Measurements from ENCODE around the gene E4F1.

Gene E4F1

DNA sequence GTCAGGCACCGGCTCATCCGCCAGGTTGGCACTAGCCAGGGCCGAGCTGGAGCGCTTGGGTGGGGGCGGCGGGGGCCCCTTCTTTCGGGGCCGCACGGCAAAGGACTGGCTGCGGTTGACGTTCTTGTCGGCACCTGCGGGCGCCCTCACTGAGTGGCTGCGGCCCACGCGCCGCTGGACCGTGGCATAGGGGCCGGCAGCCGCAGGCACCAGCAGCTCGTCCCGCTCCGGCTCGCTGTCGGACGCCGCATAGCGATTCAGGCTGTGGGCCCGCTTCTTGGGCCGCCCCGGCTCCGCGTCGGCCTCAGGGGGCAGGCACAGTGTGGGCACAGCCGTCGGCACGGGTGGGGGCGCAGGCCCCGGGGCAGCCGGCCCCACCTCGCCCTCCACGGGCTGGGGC, 42.9 kb upstream of the E4F1 start:
- TF ChIP-seq, protein P1, sequence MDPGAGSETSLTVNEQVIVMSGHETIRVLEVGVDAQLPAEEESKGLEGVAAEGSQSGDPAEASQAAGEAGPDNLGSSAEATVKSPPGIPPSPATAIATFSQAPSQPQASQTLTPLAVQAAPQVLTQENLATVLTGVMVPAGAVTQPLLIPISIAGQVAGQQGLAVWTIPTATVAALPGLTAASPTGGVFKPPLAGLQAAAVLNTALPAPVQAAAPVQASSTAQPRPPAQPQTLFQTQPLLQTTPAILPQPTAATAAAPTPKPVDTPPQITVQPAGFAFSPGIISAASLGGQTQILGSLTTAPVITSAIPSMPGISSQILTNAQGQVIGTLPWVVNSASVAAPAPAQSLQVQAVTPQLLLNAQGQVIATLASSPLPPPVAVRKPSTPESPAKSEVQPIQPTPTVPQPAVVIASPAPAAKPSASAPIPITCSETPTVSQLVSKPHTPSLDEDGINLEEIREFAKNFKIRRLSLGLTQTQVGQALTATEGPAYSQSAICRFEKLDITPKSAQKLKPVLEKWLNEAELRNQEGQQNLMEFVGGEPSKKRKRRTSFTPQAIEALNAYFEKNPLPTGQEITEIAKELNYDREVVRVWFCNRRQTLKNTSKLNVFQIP (CRISPR knock-in tag; IDR thresholded peaks at IDR 0.05; ENCODE audit: borderline replicate concordance, low read depth) = no peak
- no peak for ATAC-seq

DNA sequence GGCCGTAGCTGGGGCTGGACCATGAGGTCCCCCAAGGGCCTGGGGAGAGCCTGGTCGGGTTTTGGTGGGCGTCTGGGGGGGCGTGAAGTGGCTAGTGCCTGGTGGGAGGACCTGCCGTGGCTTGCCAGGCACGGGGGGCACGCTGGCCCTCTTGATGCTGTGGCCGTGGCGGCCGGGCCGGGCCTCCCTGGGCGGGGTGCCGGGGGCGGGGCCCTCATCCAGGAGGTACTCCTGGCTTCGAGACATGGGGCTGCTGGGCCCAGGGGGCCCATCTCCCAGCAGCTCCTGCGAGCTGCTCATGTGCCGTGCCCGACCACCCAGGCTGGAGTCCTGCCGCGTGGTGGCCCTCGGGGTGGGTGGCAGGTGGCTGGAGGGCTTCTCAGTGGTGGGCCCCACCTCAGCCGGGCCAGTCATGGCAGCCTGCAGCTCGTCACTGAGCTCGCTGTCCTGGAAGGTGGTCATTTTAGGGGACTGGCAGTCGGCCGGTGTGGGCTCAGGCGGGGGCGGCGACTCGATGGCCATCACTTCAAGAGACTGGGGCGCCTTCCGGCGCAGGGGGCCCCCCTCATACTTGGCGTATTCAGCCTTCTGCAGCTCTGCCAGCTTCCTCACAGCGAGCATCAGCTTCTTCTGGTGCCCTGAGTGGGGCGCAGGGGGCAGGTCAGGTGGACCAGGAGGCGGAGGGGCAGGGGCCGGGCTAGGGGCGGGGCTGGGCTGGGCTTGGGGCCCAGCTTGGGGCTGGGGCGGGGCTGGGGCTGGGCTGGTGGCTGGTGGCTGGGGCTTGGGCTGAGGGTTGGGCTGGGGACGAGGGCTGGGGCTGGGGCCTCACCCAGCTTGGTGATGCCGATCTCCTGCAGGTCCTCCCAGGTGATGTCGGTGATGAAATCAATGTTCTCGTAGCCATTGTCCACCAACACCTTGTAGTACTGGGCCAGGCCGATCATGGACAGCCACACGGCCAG, 42.1 kb upstream of the E4F1 start:
- no peak for ATAC-seq

DNA sequence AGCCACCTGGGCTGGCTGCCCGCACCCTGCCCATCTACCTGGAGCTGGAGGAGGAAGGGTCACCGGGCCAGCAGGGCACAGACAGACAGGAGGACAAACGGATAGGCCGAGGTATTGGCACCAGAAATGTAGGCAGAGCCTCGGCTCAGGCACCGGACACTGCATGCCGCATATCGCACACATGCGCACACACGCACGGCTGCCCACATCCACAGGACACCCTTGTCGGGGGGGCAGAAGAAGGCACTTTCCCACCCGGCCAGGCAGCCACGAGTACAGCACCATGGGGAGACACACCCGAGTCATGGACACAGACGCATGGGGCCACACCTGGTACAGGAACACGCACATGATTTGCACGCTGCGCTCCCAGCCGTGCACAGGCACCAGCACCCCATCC, 41.4 kb upstream of the E4F1 start:
- TF ChIP-seq PPARA (CRISPR knock-in tag; IDR thresholded peaks at IDR 0.05; ENCODE audit: borderline replicate concordance) (no peak), ISL1 (CRISPR knock-in tag; IDR thresholded peaks at IDR 0.05) (no peak)
- TF ChIP-seq, protein P2, sequence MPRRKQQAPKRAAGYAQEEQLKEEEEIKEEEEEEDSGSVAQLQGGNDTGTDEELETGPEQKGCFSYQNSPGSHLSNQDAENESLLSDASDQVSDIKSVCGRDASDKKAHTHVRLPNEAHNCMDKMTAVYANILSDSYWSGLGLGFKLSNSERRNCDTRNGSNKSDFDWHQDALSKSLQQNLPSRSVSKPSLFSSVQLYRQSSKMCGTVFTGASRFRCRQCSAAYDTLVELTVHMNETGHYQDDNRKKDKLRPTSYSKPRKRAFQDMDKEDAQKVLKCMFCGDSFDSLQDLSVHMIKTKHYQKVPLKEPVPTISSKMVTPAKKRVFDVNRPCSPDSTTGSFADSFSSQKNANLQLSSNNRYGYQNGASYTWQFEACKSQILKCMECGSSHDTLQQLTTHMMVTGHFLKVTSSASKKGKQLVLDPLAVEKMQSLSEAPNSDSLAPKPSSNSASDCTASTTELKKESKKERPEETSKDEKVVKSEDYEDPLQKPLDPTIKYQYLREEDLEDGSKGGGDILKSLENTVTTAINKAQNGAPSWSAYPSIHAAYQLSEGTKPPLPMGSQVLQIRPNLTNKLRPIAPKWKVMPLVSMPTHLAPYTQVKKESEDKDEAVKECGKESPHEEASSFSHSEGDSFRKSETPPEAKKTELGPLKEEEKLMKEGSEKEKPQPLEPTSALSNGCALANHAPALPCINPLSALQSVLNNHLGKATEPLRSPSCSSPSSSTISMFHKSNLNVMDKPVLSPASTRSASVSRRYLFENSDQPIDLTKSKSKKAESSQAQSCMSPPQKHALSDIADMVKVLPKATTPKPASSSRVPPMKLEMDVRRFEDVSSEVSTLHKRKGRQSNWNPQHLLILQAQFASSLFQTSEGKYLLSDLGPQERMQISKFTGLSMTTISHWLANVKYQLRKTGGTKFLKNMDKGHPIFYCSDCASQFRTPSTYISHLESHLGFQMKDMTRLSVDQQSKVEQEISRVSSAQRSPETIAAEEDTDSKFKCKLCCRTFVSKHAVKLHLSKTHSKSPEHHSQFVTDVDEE (CRISPR knock-in tag; IDR thresholded peaks at IDR 0.05) = no peak
- TF ChIP-seq, protein P3, sequence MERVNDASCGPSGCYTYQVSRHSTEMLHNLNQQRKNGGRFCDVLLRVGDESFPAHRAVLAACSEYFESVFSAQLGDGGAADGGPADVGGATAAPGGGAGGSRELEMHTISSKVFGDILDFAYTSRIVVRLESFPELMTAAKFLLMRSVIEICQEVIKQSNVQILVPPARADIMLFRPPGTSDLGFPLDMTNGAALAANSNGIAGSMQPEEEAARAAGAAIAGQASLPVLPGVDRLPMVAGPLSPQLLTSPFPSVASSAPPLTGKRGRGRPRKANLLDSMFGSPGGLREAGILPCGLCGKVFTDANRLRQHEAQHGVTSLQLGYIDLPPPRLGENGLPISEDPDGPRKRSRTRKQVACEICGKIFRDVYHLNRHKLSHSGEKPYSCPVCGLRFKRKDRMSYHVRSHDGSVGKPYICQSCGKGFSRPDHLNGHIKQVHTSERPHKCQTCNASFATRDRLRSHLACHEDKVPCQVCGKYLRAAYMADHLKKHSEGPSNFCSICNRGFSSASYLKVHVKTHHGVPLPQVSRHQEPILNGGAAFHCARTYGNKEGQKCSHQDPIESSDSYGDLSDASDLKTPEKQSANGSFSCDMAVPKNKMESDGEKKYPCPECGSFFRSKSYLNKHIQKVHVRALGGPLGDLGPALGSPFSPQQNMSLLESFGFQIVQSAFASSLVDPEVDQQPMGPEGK (CRISPR knock-in tag; IDR thresholded peaks at IDR 0.05; ENCODE audit: borderline replicate concordance) = no peak
- no peak for ATAC-seq

More for the DNA sequence above, 42.1 kb upstream of the E4F1 start:
- TF ChIP-seq, protein P4, sequence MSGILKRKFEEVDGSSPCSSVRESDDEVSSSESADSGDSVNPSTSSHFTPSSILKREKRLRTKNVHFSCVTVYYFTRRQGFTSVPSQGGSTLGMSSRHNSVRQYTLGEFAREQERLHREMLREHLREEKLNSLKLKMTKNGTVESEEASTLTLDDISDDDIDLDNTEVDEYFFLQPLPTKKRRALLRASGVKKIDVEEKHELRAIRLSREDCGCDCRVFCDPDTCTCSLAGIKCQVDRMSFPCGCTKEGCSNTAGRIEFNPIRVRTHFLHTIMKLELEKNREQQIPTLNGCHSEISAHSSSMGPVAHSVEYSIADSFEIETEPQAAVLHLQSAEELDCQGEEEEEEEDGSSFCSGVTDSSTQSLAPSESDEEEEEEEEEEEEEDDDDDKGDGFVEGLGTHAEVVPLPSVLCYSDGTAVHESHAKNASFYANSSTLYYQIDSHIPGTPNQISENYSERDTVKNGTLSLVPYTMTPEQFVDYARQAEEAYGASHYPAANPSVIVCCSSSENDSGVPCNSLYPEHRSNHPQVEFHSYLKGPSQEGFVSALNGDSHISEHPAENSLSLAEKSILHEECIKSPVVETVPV (CRISPR knock-in tag; IDR thresholded peaks at IDR 0.05) = no peak
- TF ChIP-seq ZFP30 (CRISPR knock-in tag; IDR thresholded peaks at IDR 0.05) (no peak), PPARA (CRISPR knock-in tag; IDR thresholded peaks at IDR 0.05; ENCODE audit: borderline replicate concordance) (no peak), CSDC2 (CRISPR knock-in tag; IDR thresholded peaks at IDR 0.05) (no peak), ZFP3 (CRISPR knock-in tag; IDR thresholded peaks at IDR 0.05) (no peak), ZC3H10 (CRISPR knock-in tag; IDR thresholded peaks at IDR 0.05) (no peak), TOX (CRISPR knock-in tag; IDR thresholded peaks at IDR 0.05; ENCODE audit: borderline replicate concordance) (no peak), GLIS3 (CRISPR knock-in tag; IDR thresholded peaks at IDR 0.05) (no peak), TCF4 (CRISPR knock-in tag; IDR thresholded peaks at IDR 0.05; ENCODE audit: borderline replicate concordance) (no peak), SNAI2 (CRISPR knock-in tag; IDR thresholded peaks at IDR 0.05) (no peak), OSR1 (CRISPR knock-in tag; IDR thresholded peaks at IDR 0.05) (no peak), ISL1 (CRISPR knock-in tag; IDR thresholded peaks at IDR 0.05) (no peak)
- TF ChIP-seq, protein P3 (CRISPR knock-in tag; IDR thresholded peaks at IDR 0.05; ENCODE audit: borderline replicate concordance) = no peak
- TF ChIP-seq, protein P5, sequence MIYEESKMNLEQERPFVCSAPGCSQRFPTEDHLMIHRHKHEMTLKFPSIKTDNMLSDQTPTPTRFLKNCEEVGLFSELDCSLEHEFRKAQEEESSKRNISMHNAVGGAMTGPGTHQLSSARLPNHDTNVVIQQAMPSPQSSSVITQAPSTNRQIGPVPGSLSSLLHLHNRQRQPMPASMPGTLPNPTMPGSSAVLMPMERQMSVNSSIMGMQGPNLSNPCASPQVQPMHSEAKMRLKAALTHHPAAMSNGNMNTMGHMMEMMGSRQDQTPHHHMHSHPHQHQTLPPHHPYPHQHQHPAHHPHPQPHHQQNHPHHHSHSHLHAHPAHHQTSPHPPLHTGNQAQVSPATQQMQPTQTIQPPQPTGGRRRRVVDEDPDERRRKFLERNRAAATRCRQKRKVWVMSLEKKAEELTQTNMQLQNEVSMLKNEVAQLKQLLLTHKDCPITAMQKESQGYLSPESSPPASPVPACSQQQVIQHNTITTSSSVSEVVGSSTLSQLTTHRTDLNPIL (CRISPR knock-in tag; IDR thresholded peaks at IDR 0.05; ENCODE audit: low read depth) = no peak
- TF ChIP-seq, protein P1 (CRISPR knock-in tag; IDR thresholded peaks at IDR 0.05; ENCODE audit: borderline replicate concordance, low read depth) = no peak
